Measurements from ENCODE around the gene WNK2.

DNA sequence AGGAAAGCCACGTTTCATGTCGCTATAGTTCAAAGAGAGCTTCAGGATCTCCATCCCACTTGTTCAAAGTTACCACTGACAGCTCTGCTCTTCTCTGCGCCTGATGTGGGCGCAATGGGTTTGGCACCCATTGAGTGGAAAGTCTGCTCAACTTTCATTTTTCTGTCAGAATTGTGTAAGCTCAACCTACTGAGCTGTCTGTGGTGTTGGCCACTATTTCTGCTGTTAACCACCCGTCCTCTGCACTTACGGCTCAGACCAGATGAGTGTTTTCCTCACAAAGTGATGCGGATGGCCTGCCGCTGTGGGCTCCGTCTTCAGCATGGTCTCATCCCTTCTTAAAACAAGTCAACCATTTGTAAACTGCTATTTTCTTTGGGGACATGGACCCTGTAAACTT lies 131.2 kb downstream of the WNK2 start:
- TF ChIP-seq EZH2 (IDR thresholded peaks at IDR 0.05): no peak
- TF ChIP-seq POLR2AphosphoS5 (IDR thresholded peaks at IDR 0.05; ENCODE audit: borderline replicate concordance, low read depth, low read length): no peak
